HG03354 (cell line): ENCODE measurements around the gene TAOK1.

ENCODE experiments used
- ATAC-seq: cut with Tn5 transposase; IDR thresholded peaks from one replicate; pipeline ENCODE4 v1.9.1; 2021; ENCODE audit warnings: mild to moderate bottlenecking; ENCODE audit not compliant: unreplicated experiment, poor library complexity, severe bottlenecking

Gene TAOK1

DNA sequence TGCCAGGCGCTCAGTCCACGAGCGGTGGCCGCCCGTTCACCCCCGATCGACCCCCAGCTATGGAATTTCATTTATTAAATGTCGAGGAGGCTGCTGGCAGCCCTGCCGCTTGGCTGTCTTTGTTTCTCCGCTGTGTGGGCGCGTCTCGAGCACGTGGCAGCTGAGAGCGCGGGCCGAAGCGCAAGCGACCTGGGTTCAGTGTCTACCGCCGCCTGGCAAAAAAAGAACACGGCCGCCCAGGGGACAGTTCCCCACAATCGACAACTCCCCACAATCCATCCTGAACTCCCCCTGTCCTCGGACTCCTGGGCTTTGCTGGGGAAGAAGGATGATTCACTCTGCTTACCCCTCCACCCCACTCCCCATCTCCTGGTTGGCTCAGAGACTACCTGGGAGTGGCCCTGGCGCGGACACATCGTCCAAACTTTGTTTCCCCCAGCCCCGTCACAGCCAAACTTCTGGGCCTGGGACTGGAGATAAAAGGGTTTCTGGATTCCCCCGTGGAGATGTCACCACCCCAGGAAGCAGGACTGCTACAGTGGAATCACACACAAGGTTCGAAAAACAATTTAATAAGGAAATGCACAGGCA, 201.1 kb downstream of the TAOK1 start:
- ATAC-seq, result no peak

DNA sequence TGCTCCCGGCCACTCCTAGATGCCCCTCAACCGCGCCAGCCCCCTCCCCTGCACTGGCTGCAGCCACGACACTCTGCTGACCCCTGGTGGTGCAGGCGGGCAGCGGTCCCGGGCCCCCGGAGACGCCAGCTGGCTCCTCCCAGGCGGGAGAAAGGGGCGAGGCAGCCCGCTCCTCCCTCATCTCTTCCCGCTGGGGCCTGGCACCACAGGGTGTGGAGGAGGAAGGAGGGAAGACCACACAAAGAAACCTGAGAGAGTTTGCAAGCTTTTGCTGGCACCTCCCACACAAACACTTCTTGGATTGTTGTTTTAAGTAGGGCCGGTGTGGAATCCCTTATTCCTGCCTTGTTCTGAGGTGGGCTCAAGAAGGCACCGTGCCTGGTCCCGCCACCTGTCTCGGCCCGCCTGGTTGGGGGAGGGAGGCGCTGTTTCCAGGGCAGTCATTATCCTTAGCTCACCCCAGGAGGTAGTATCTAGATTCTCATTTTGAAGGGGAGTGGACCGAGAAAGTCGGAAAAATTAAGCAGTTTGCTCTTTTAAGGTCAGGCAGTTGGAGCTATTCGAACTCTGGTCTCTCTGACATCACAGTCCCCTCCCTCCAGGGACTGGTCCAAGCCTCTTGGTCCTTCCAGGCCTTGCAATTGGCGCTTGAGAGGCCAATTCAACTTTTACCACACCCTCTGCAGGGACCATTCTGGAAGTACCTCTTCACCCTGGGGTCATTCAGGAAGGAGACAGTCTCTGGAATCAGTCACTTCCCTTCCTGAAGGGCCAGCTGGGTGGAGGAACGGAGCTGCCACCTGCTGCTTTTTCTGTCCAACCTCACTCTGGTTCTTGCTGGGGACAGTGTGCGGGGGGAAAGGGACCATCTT, 201.8 kb downstream of the TAOK1 start:
- peak; percentile 32 for ATAC-seq

DNA sequence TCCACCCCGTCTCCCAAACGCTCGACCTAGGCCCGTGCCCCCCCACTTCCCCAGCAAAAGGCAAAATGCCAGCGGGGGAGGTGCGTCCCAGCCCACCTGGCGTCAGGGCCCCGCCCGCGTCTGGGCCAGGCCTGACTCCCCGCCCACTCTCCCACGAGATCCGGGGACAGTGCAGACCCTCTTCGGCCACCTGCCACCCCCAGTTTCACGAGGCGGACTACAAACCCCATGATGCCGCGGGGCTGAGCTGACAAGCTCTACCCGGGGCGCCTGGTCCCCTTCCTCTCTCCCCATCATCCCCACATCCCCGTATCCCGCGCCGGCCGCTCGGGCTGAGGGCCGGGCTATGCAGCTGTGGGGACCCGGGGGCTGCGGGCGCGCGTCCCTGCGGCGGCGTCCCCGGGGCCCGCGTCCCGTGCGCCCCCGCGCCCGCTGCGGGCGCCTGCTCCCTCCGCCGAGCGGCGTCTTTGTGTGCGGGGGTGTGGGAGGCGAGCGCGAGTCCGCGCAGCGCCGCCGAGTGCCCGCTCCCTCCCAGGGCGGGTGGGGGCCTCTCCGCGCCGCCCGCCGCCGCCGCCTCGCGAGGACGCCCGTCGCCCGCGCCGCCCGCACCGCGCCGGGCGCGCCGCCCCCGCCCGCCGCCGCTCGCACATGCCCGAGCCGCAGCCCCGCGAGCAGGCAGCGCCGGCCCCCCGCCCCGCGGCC, 202.8 kb downstream of the TAOK1 start, which contains the start of gene ANKRD13B:
Gene ANKRD13B (plus strand): TSS at position 283 of the 702 bp plus-strand sequence. CDS start 490 bp downstream, outside the sequence.
- ATAC-seq, result no peak

DNA sequence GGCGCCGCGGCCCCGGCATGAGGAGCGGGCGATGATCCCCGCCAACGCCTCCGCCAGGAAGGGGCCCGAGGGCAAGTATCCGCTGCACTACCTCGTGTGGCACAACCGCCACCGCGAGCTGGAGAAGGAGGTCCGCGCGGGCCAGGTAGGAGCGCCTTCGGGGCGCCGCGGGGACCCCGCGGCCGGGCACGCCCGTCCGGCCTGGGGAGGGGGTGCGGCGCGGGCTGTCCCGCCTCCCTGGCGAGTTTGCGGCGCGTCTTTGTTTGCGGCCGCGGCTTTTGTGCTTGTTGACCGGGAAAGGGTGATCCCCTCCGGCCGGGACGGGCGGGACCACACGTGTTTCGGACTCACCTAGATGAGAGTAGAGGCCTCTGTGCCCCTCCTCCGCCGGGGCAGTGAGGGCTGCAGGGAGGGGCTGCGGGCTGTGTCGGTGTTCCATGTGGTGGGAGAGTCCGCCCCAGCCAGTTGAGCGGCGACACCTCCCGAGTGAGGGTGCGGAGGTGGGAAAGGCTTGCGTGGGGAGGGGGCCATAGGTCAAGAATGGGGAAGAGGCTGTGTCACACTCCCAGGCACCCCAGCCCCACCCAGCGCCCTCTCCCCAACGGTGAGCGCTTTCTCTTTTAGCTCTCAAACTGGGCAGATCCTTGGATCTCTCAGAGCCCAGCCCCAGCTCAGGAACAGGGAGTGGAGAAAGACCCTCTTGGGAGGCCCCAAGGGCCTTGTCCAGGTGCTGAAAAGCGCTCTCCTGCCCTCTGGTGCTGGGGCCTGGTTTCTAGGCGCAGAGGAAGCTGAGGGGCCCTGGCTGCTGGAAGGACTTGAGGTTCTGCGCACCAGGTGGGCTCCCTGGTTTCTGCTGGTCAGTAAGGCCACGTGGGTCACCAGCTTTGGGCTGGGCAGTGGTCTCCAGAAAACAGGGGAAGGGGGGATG, 203.7 kb downstream of the TAOK1 start:
- no peak for ATAC-seq

DNA sequence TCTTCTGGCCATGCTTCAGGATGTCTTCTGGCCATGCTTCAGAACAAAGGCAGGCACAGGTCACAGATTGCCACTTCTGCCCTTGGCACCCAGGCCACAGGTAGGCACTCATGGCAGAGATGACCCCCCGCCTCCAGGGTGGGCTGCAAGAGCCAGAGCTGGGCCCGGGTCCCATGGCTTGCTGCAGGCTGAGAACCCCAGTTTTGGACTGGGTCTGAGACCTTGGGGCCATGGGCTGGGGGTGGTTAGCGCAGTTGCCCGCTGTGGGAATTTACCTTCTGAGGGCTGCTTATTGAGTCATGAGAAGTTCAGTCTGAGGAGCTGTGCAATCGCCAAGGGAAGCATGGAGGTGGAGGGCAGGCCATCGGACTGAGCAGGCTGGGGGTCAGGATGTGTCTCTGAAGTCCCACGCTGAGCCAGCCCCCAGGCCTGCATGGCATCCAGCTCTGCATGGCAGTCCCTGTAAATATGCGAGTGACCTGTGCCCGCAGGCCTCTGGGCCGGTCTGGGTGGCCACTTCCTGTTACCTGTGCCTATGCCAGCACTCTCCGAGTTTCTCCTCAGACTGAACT, 204.4 kb downstream of the TAOK1 start:
- no peak for ATAC-seq

DNA sequence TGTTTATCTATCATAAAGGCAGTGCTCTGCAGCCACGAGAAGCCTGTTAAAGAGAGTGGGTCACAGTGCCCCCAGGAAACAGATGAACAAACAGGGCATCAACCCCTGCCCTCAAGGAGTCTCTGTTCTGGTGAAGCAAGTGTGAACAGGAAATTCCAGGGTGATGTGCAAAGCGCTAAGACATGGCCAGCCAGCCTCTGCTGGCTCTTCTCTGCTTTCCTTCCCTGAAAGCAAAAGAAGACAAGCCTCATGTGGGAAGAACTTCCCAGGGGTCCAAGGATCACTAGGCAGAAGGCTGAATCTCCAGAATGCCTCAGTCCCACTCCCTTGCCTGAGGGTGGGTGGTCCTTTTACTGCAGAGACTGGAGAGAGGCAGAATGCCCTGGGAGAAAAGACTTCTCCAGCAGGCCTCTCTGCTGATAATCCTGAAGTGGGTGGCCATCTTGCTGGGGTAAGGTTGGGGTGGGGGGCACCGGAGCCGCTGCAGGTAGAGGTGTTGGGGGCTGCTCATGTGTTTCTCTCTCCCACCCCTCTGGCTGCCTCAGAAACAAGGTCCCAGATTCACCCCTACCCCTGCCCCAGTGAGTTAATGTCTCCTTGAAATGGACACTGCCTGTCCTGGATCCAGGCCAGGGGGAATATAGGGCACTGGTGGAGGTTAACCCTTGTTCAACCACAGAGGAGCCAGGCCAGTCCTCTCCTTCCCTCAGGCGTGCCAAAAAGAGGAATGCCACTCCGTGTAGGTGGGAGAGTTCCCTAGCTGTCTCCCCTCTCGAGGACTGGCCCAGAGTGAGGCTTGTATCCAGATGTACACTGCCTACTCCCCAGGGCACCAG, 205.2 kb downstream of the TAOK1 start:
- ATAC-seq, result no peak

DNA sequence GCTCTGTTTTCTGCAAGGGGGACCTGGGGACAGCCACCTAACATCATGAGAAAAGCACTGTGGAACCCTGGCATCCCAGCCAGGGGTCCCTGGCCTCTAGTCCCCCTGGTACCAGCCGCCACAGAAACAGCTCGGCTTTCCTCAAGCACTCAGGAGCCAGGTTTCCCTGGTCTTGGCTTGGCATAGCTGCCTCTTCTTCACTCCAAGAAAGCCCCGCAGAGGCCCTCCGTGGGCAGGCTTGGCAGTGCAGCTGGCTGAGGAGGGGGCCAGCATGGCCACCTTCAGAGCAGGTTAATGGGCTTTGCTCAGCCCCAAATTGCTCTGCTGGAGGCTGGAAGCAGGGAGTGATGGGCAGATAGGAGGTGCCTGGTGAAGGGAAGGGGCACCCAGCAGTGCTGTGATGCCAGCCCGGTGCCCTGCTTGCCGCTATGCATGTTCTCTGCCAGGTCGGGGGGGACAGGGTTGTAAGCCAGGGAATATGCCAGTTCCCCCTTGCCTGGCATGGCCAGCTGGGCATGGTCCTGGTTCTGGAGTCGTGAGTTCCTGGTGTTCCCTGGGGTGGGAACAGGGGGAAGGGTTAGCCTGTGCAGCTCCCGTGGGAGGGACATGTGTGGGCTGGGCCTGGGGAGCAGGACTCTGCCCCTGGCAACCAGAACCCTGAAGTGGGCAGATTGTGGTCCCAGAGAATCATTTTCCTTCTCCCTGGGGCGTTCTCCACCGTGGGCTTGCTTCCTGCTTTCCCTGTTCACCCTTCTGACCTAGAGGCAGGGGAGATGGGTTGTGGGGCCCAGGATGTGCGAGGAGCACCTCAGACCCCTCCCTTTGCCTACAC, 206.0 kb downstream of the TAOK1 start:
- ATAC-seq, result no peak

DNA sequence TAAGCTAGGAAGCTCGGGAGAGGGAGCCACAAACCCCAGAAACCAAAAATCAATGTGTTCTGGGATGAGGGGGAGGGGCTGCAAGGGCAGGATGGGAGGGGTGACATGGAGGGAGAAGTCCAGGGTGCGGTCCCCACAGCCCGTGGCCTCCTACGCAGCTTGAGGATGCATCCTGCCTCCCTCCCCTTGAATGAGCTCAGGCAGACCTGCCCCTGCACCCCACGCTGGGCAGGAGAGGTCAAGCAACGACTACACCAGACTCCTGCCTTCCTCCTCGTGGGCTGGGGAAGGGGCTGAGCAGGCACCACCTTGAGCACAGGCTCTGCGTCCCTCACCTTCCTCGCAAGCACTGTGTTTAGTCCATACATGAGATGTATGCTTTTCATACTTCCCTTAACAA, 206.6 kb downstream of the TAOK1 start:
- ATAC-seq, result no peak

DNA sequence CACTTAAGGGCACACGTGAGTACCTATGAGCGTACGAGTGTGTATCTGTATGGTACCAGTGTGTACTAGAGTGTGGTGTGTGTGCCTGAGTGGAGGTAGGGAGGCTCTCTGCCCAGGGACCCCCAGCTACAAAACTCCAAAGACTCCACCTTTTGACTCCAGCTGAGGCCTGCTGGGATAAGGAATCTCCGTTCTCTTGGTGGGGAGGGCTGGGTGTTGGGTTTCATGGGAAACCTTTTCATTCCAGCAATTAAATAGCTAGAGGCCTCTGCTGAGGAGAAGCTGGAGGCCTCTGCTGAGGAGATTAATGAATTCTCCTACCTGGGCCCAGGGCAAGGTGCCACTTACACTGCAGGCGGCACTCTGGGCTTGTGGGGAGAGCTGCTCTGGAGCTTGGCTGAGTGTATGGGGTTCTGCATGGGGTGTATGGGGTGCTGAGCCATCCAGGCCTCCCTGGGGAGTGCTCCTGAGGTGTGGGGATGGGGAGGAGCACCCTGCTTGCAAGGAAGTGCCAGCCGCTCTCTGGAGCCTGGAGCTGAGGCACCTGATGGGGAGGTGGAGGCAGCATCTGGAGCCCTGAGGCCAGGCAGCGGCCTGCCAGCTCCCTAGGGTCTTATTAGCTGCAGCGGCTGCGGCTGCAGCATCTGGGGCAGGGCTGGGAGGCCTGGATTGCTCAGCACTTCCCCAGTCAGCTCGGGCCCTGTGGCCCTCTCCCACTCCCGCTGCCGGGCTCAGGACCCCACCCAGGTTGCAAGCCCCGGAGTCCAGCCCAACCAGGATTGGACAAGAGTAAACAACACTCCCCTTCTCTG, 207.4 kb downstream of the TAOK1 start:
- ATAC-seq, result no peak
